Liver (tissue), 9 donors: Measurements from ENCODE around the gene SESN3. TPM values are rescaled to one million over a fixed set of nuclear protein-coding genes. Genes with fewer than 3 reads are reported as not detected.

ENCODE experiments used
- DNase-seq: peaks from one replicate; pipeline ENCODE4 v3.0.0-alpha.2; 2017; ENCODE audit warnings: low spot score
- H3K27ac ChIP-seq, 2 donors: one replicate each; pipeline ENCODE4 v1.7.0; 2013; ENCODE audit warnings: inconsistent platforms in 2 of 2, low read length in 2 of 2, control low read depth in 1 of 2, low read depth in 1 of 2, mild to moderate bottlenecking in 1 of 2
- H3K27me3 ChIP-seq, 4 donors: one replicate each; pipeline versions ENCODE4 v1.6.1 to v1.7.0; 2013; ENCODE audit warnings: low read length in 3 of 4, inconsistent platforms in 1 of 4, mild to moderate bottlenecking in 1 of 4, moderate library complexity in 1 of 4; ENCODE audit not compliant: control insufficient read depth in 4 of 4, insufficient read depth in 4 of 4
- H3K36me3 ChIP-seq, 4 donors: one replicate each; pipeline versions ENCODE4 v1.6.1 to v1.7.0; 2013; ENCODE audit warnings: low read length in 3 of 4, mild to moderate bottlenecking in 3 of 4, low read depth in 1 of 4, moderate library complexity in 1 of 4; ENCODE audit not compliant: control insufficient read depth in 4 of 4, insufficient read depth in 3 of 4
- H3K4me1 ChIP-seq, 4 donors: one replicate each; pipeline versions ENCODE4 v1.6.1 to v1.7.0; 2013; ENCODE audit warnings: low read length in 3 of 4, mild to moderate bottlenecking in 3 of 4, moderate library complexity in 1 of 4; ENCODE audit not compliant: control insufficient read depth in 4 of 4, insufficient read depth in 4 of 4
- H3K4me3 ChIP-seq, 3 donors: one replicate each; pipeline versions ENCODE4 v1.6.1 to v1.7.0; 2013; ENCODE audit warnings: low read length in 3 of 3, control low read depth in 1 of 3, low read depth in 1 of 3, mild to moderate bottlenecking in 1 of 3
- H3K9ac ChIP-seq, 2 donors: one replicate each; pipeline ENCODE4 v1.7.0; 2013; ENCODE audit warnings: low read length in 2 of 2, mild to moderate bottlenecking in 2 of 2, moderate library complexity in 2 of 2, control low read depth in 1 of 2, low read depth in 1 of 2
- H3K9me3 ChIP-seq, 4 donors: one replicate each; pipeline versions ENCODE4 v1.6.1 to v1.7.0; 2013; ENCODE audit warnings: low read length in 3 of 4; ENCODE audit not compliant: control insufficient read depth in 4 of 4
- ATF3 ChIP-seq: IDR thresholded peaks from 2 replicates; pipeline ENCODE4 v1.6.1; 2016; ENCODE audit warnings: antibody characterized with exemption
- CTCF ChIP-seq: fragments of 150-350 bp; IDR thresholded peaks from 2 replicates; pipeline ENCODE4 v1.5.1; 2017; ENCODE audit warnings: improper control_type of control experiment, low read depth, low read length; ENCODE audit not compliant: missing input control
- EGR1 ChIP-seq, 2 donors: IDR thresholded peaks; 2 replicates each; pipeline ENCODE4 v1.6.1; 2016 to 2018; ENCODE audit warnings: antibody characterized with exemption in 2 of 2, low read depth in 2 of 2
- FOXA1 ChIP-seq: IDR thresholded peaks from 2 replicates; pipeline ENCODE4 v1.6.1; 2016; ENCODE audit warnings: antibody characterized with exemption
- FOXA2 ChIP-seq: IDR thresholded peaks from 2 replicates; pipeline ENCODE4 v1.6.1; 2016; ENCODE audit warnings: antibody characterized with exemption
- GABPA ChIP-seq, 2 donors: IDR thresholded peaks in 1 of 2; conservative IDR thresholded peaks in 1 of 2; 2 replicates each; pipeline ENCODE4 v1.6.1; 2016; ENCODE audit warnings: antibody characterized with exemption in 2 of 2, mild to moderate bottlenecking in 1 of 2, moderate library complexity in 1 of 2
- HNF4A ChIP-seq, 2 donors: conservative IDR thresholded peaks; 2 replicates each; pipeline ENCODE4 v1.6.1; 2016; ENCODE audit warnings: antibody characterized with exemption in 2 of 2, mild to moderate bottlenecking in 2 of 2
- HNF4G ChIP-seq: IDR thresholded peaks from 2 replicates; pipeline ENCODE4 v1.6.1; 2016; ENCODE audit warnings: antibody characterized with exemption
- JUND ChIP-seq, 2 donors: IDR thresholded peaks; 2 replicates each; pipeline ENCODE4 v1.6.1; 2016; ENCODE audit warnings: antibody characterized with exemption in 2 of 2
- NR2F2 ChIP-seq: IDR thresholded peaks from 2 replicates; pipeline ENCODE4 v1.6.1; 2016; ENCODE audit warnings: antibody characterized with exemption
- RXRA ChIP-seq, 2 donors: IDR thresholded peaks; 2 replicates each; pipeline ENCODE4 v1.6.1; 2017 to 2018; ENCODE audit warnings: antibody characterized with exemption in 2 of 2, mild to moderate bottlenecking in 1 of 2
- SP1 ChIP-seq: IDR thresholded peaks from 2 replicates; pipeline ENCODE4 v1.6.1; 2018; ENCODE audit warnings: antibody characterized with exemption, mild to moderate bottlenecking
- TAF1 ChIP-seq: conservative IDR thresholded peaks from 2 replicates; pipeline ENCODE4 v1.6.1; 2016; ENCODE audit warnings: antibody characterized with exemption, mild to moderate bottlenecking
- YY1 ChIP-seq: IDR thresholded peaks from 2 replicates; pipeline ENCODE4 v1.6.1; 2016; ENCODE audit warnings: antibody characterized with exemption, mild to moderate bottlenecking
- ZBTB33 ChIP-seq: IDR thresholded peaks from 2 replicates; pipeline ENCODE4 v1.6.1; 2016; ENCODE audit warnings: antibody characterized with exemption
- WGBS: extraction: QIAGEN DNeasy Blood & Tissue Kit; methylation state at CpG from one replicate; pipeline ENCODE4 v1.1.7; 2013; 5-methylcytosine and 5-hydroxymethylcytosine counted together
- polyA plus RNA-seq, 2 donors: library from polyadenylated mRNA; stranded (reverse) in 1 of 2; unstranded in 1 of 2; fragments of 200-250 nt in 1 of 2; fragments of >200 nt in 1 of 2; fragmentation: Nextera tagmentation in 1 of 2; extraction: Ambion mirVana in 1 of 2; gene quantifications; one replicate each; pipeline versions ENCODE4 v1.2.1 to v1.2.3, GENCODE V29; 2013 to 2015
- total RNA-seq, 2 donors: library from RNA; depleted of rRNA; stranded (reverse); fragments of >200 nt; gene quantifications; one replicate each; pipeline ENCODE4 v1.2.3, GENCODE V29; 2014
- TF ChIP-seq, protein P1 (sequence below): IDR thresholded peaks from 2 replicates; pipeline ENCODE4 v1.6.1; 2016; ENCODE audit warnings: antibody characterized with exemption
- TF ChIP-seq, protein P2 (sequence below): IDR thresholded peaks from 2 replicates; pipeline ENCODE4 v1.6.1; 2016; ENCODE audit warnings: antibody characterized with exemption, mild to moderate bottlenecking
- donor health status: healthy.
- donor health status: healthy.
- donor health status: healthy.
- donor health status: healthy.
- donor health status: healthy.

SESN3 gene
- total and polyA plus RNA-seq, 4 donors: 0.85 to 46.6 (median 2.6) TPM

DNA sequence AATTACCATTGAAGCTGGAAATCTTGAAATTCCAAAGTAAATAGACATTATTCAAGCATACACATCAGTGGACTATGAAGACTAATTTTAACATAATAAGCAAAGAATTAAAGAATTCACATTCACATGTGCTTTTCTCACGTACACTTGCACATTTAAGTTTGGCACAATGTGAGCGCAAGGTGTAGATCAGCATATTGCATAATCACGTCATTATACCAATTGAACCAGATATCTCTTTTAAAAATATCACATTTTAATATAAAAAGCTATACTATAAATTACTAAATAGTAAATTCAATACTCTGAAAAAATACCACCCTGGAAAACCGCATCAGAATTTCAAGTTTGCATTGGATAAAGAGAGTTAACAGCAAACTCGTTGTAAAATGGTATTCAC, 60.7 kb downstream of the SESN3 start:
- Histone ChIP-seq H3K27me3 (no peaks in the 10 kb centered on the region), H3K36me3 (peaks cover 0 to 6% (median 3%) of the 10 kb centered on the region in 4 donors), H3K4me1 (no peaks in the 10 kb centered on the region), H3K4me3 (no peak overlapping the region), H3K9me3 (no peaks in the 10 kb centered on the region), H3K27ac (no peak overlapping the region), H3K9ac (no peak overlapping the region)
- DNase-seq: no peak
- TF ChIP-seq ATF3 (no peak), GABPA (IDR thresholded peaks at IDR 0.05 in 1 of 2, conservative IDR thresholded peaks at IDR 0.05 in 1 of 2) (no peak), RXRA (IDR thresholded peaks at IDR 0.05) (no peak), NR2F2 (no peak), EGR1 (IDR thresholded peaks at IDR 0.05; ENCODE audit: low read depth in 2 of 2) (no peak), ZBTB33 (no peak), FOXA1 (no peak), YY1 (no peak), HNF4G (no peak), SP1 (no peak), FOXA2 (no peak), CTCF (no peak), JUND (IDR thresholded peaks at IDR 0.05) (no peak), TAF1 (no peak), HNF4A (conservative IDR thresholded peaks at IDR 0.05) (no peak)
- TF ChIP-seq, protein P1, sequence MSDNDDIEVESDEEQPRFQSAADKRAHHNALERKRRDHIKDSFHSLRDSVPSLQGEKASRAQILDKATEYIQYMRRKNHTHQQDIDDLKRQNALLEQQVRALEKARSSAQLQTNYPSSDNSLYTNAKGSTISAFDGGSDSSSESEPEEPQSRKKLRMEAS: no peak
- TF ChIP-seq, protein P2, sequence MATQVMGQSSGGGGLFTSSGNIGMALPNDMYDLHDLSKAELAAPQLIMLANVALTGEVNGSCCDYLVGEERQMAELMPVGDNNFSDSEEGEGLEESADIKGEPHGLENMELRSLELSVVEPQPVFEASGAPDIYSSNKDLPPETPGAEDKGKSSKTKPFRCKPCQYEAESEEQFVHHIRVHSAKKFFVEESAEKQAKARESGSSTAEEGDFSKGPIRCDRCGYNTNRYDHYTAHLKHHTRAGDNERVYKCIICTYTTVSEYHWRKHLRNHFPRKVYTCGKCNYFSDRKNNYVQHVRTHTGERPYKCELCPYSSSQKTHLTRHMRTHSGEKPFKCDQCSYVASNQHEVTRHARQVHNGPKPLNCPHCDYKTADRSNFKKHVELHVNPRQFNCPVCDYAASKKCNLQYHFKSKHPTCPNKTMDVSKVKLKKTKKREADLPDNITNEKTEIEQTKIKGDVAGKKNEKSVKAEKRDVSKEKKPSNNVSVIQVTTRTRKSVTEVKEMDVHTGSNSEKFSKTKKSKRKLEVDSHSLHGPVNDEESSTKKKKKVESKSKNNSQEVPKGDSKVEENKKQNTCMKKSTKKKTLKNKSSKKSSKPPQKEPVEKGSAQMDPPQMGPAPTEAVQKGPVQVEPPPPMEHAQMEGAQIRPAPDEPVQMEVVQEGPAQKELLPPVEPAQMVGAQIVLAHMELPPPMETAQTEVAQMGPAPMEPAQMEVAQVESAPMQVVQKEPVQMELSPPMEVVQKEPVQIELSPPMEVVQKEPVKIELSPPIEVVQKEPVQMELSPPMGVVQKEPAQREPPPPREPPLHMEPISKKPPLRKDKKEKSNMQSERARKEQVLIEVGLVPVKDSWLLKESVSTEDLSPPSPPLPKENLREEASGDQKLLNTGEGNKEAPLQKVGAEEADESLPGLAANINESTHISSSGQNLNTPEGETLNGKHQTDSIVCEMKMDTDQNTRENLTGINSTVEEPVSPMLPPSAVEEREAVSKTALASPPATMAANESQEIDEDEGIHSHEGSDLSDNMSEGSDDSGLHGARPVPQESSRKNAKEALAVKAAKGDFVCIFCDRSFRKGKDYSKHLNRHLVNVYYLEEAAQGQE: no peak
- 97% methylated on average over 5 of the region's 5 CpGs for WGBS

DNA sequence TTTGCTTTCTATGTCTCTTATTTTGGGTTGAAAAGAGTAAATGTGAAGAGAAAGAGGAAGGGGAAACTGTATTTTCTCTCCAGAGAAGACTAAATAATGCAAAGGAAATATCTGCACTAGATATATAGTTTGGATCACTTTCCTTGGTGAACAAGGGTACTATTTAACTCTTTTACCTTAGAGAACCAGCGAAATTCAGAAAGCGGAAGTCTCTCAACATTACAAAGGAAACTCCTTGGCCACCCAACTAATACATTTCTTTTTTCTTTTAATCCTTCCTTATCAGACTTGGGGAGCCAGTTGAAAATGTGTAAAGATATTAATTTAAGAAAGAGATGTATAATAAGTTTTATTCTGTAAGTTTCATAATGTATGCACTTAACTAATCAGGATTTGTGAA, 64.2 kb downstream of the SESN3 start:
- DNase-seq: no peak
- no peaks in the 10 kb centered on the region for H3K4me1 ChIP-seq
- H3K9me3 ChIP-seq: no peaks in the 10 kb centered on the region
- no peak overlapping the region for H3K4me3 ChIP-seq
- H3K27ac ChIP-seq: no peak overlapping the region
- WGBS: 80% methylated on average over 2 of the region's 2 CpGs
- H3K27me3 ChIP-seq: no peaks in the 10 kb centered on the region
- H3K9ac ChIP-seq: no peak overlapping the region
- no peaks in the 10 kb centered on the region for H3K36me3 ChIP-seq
- no peak for TF ChIP-seq NR2F2
- TF ChIP-seq, protein P1: no peak
- no peak for TF ChIP-seq RXRA (IDR thresholded peaks at IDR 0.05)
- TF ChIP-seq ZBTB33: no peak
- TF ChIP-seq FOXA1: no peak
- TF ChIP-seq TAF1: no peak
- no peak for TF ChIP-seq HNF4A (conservative IDR thresholded peaks at IDR 0.05)
- TF ChIP-seq ATF3: no peak
- no peak for TF ChIP-seq FOXA2
- TF ChIP-seq, protein P2: no peak
- TF ChIP-seq YY1: no peak
- no peak for TF ChIP-seq GABPA (IDR thresholded peaks at IDR 0.05 in 1 of 2, conservative IDR thresholded peaks at IDR 0.05 in 1 of 2)
- TF ChIP-seq HNF4G: no peak
